Omental fat pad (tissue), 4 donors: ENCODE data around the gene PIK3R1. TPM values are rescaled to one million over a fixed set of nuclear protein-coding genes. Genes with fewer than 3 reads are reported as not detected.

Experiments used
- ATAC-seq: fragments of 150-250 bp; one replicate; pipeline ENCODE4 v1.9.1; 2016; ENCODE audit warnings: mild to moderate bottlenecking, moderate library complexity; ENCODE audit not compliant: low FRiP score
- DNase-seq: peaks from one replicate; pipeline ENCODE4 v3.0.0-alpha.2; 2019; ENCODE audit warnings: low spot score
- CTCF ChIP-seq, 3 donors: fragments of 450-650 bp; IDR thresholded peaks; one replicate each; pipeline ENCODE4 v1.5.1; 2016 to 2017; ENCODE audit warnings: antibody characterized with exemption in 3 of 3, mild to moderate bottlenecking in 3 of 3, moderate library complexity in 2 of 3
- total RNA-seq, 4 donors: library from RNA; depleted of rRNA; stranded (reverse); fragments of >200 nt; gene quantifications; one replicate each; pipeline ENCODE4 v1.1.0, GENCODE V29; 2016

Gene PIK3R1
- total RNA-seq, 4 donors from 2014 or later, result 90.5 to 188 (median 148) TPM

DNA sequence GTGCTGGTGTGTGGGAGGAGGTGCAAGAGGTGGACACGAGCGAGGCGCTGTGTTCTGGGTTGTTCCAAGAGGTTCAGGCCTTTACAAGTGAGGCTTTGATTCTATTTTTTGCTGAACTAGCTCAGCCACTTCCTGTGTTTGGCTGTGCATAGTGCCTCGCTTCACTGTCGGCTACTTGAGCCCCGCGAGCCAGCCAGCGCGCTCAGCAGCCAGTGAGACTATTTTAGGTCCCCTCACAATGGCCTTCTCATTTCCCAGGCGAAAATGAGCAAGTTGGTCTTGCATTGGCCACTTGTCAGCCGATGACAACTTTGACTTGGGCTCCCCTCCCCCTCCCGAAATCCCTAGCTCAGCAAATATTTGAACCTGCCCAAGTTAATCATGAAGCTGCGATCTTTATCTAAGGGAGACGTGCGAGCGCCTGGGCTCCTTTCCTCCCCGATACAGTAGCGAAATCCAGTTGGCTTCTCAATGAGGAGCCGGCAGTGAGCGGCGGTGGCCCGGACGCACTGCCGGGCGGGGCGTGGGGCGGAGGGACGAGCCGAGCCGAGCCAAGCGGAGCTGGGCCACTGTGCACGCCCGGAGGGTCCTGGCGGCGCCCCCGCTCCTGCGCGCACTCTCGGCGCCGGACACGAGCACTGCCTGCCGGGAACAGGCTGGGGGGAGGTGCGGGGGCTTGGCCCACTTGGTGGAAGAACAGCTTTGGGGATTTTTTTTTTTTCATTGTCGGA, 72.6 kb downstream of the PIK3R1 start:
- ATAC-seq, result peak; percentile 64
- DNase-seq, result no peak
- no peak for TF ChIP-seq CTCF (IDR thresholded peaks at IDR 0.05)

- TF ChIP-seq CTCF (IDR thresholded peaks at IDR 0.05), result no peak
- ATAC-seq (peak; percentile 16), DNase-seq (no peak)
Measured at GRCh38 chr5:68288707-68289134, 73.2 kb downstream of the PIK3R1 start.

GRCh38 chr5:68289498-68289897, 73.9 kb downstream of the PIK3R1 start:
- ATAC-seq (no peak), DNase-seq (no peak)
- no peak for TF ChIP-seq CTCF (IDR thresholded peaks at IDR 0.05)

DNA sequence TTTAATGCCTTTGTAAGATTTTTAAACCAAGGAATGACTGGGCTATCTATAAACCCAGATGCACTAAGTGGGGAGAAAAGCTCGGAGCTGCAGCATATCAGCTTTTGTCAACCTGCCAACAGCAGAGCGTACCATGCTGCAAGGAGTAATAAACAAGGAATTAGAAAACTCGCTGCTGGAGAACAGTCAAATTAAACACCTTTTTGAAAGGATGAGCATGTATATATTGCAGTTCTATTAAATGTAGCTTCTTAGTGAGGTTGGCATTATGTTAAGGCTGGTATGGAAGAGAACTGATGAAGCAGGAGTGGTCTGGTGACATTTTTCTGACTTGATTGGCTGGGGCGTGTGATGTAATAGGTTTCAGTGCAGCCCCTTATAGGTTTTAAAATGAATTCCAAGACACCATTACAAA, 74.7 kb downstream of the PIK3R1 start:
- no peak for TF ChIP-seq CTCF (IDR thresholded peaks at IDR 0.05)
- ATAC-seq (peak; percentile 45), DNase-seq (no peak)

GRCh38 chr5:68290847-68291246, 75.3 kb downstream of the PIK3R1 start:
- no peak for ATAC-seq
- no peak for DNase-seq
- TF ChIP-seq CTCF (IDR thresholded peaks at IDR 0.05), result no peak

GRCh38 chr5:68292316-68292715, 76.8 kb downstream of the PIK3R1 start:
- TF ChIP-seq CTCF (IDR thresholded peaks at IDR 0.05), result no peak
- DNase-seq (no peak), ATAC-seq (no peak)

- no peak for TF ChIP-seq CTCF (IDR thresholded peaks at IDR 0.05)
- ATAC-seq (no peak), DNase-seq (no peak)
Measured at GRCh38 chr5:68295772-68296171, 80.2 kb downstream of the PIK3R1 start.
